OCI-LY1 (cell line): ENCODE data around the gene CLIC6.

Experiments used
- EZH2 ChIP-seq: fragments of 200-600 bp; sonication (generic), shearing (Covaris generic); IDR thresholded peaks from 2 replicates; pipeline ENCODE4 v1.8.0; 2017; ENCODE audit warnings: borderline replicate concordance, mixed run types, mild to moderate bottlenecking, antibody characterized with exemption, low read length, moderate library complexity, mixed read lengths
- TF ChIP-seq, protein P1 (sequence below): fragments of 200-600 bp; sonication (generic), shearing (Covaris generic); IDR thresholded peaks from 2 replicates; pipeline ENCODE4 v1.5.1; 2017; ENCODE audit warnings: mild to moderate bottlenecking, antibody characterized with exemption, low read length, moderate library complexity, mixed read lengths

DNA sequence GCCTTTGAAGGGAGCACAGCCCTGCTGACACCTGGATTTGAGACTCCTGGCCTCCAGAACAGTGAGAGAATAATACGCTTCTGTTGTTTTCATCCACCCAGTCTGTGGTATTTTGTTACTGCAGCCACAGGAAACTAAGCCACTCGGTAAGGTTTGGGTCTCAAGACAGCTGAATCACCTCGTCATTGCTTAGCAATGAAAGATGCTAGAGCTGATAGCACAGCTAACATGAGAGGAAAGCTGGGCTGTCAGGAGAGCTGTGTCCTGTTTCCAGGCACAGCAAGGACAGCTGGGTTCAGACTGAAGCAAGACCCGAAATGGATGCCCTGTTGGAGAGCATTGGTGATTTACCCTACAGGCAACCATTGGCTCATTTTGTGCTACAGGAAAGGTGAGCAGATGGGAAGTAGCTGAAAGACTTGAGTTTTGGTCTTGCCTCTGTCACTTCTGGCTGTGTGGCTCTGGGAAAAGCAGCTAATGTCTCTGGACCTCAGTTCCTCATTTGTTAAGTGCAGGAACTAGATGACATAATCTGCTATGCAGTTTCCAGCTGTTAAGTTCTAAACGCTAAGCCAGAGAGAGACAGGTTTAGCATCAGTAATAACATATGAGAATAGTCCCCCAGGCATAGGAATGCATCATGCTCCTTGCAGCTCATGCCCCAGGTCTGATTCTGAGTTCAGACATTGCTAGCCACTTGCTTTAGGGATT lies 58.0 kb downstream of the CLIC6 start:
- TF ChIP-seq, protein P1, sequence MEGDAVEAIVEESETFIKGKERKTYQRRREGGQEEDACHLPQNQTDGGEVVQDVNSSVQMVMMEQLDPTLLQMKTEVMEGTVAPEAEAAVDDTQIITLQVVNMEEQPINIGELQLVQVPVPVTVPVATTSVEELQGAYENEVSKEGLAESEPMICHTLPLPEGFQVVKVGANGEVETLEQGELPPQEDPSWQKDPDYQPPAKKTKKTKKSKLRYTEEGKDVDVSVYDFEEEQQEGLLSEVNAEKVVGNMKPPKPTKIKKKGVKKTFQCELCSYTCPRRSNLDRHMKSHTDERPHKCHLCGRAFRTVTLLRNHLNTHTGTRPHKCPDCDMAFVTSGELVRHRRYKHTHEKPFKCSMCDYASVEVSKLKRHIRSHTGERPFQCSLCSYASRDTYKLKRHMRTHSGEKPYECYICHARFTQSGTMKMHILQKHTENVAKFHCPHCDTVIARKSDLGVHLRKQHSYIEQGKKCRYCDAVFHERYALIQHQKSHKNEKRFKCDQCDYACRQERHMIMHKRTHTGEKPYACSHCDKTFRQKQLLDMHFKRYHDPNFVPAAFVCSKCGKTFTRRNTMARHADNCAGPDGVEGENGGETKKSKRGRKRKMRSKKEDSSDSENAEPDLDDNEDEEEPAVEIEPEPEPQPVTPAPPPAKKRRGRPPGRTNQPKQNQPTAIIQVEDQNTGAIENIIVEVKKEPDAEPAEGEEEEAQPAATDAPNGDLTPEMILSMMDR = no peak
- no peak for TF ChIP-seq EZH2
